HFF-Myc (cell line): ENCODE results near the gene KLHL25.

ENCODE experiments used
- DNase-seq: peaks from one replicate; pipeline ENCODE4 v3.0.0-alpha.2; 2011; ENCODE audit warnings: low read depth; ENCODE audit errors: extremely low read depth
- H3K4me3 ChIP-seq: replicated peaks from 2 replicates; pipeline ENCODE4 v1.5.1; 2011; ENCODE audit warnings: low read depth, mild to moderate bottlenecking, control low read depth, low read length
- CTCF ChIP-seq: IDR thresholded peaks from 2 replicates; pipeline ENCODE4 v1.5.1; 2012; ENCODE audit warnings: mild to moderate bottlenecking, low read depth, low read length, control low read depth; ENCODE audit errors: missing control alignments

KLHL25 gene

GRCh38 chr15:85826756-85827515 lies 32.2 kb upstream of the KLHL25 start:
- H3K4me3 ChIP-seq = no peak overlapping the region
- TF ChIP-seq CTCF = no peak
- no peak for DNase-seq

GRCh38 chr15:85825719-85826118 lies 31.0 kb upstream of the KLHL25 start:
- H3K4me3 ChIP-seq = no peak overlapping the region
- no peak for TF ChIP-seq CTCF
- DNase-seq = no peak

- DNase-seq = no peak
- H3K4me3 ChIP-seq = no peak overlapping the region
- no peak for TF ChIP-seq CTCF
Measured at GRCh38 chr15:85825118-85825517, 30.4 kb upstream of the KLHL25 start.

- DNase-seq = no peak
- H3K4me3 ChIP-seq = no peak overlapping the region
- no peak for TF ChIP-seq CTCF
Measured at GRCh38 chr15:85821545-85821944, 26.8 kb upstream of the KLHL25 start.

GRCh38 chr15:85819938-85820337 lies 25.2 kb upstream of the KLHL25 start:
- H3K4me3 ChIP-seq = no peak overlapping the region
- no peak for TF ChIP-seq CTCF

GRCh38 chr15:85813234-85813633 lies 18.5 kb upstream of the KLHL25 start:
- DNase-seq = no peak
- no peak for TF ChIP-seq CTCF
- H3K4me3 ChIP-seq = no peak overlapping the region

More at GRCh38 chr15:85819938-85820337, 25.2 kb upstream of the KLHL25 start:
- no peak for DNase-seq

- no peak for DNase-seq
- no peak overlapping the region for H3K4me3 ChIP-seq
- no peak for TF ChIP-seq CTCF
Measured at GRCh38 chr15:85810075-85810474, 15.3 kb upstream of the KLHL25 start.
